ENCODE measurements around the gene ENPP3.

- TF ChIP-seq EZH2 (IDR thresholded peaks at IDR 0.05; ENCODE audit: insufficient read depth, poor library complexity, severe bottlenecking) (no peak), EZH2phosphoT487 (IDR thresholded peaks at IDR 0.05; ENCODE audit: insufficient read depth, low read depth) (no peak)
Observed at GRCh38 chr6:131660195-131660594, 23.1 kb downstream of the ENPP3 start.

Data from GM23248 (cell line).